Pancreas (tissue), 10 donors: Measurements from ENCODE around the gene SEPTIN10. TPM values are rescaled to one million over a fixed set of nuclear protein-coding genes. Genes with fewer than 3 reads are reported as not detected.

Source experiments
- ATAC-seq, 4 donors: fragments of 200-7000 bp; cut with Tn5 transposase; one replicate each; pipeline versions ENCODE4 v1.8.0 to v1.9.1; 2020; ENCODE audit warnings: mild to moderate bottlenecking in 4 of 4, moderate library complexity in 4 of 4
- DNase-seq, 6 donors: peaks; one replicate each; pipeline ENCODE4 v3.0.0-alpha.2; 2020
- FAIRE-seq: peaks from 2 replicates; lab custom pipeline; 2012; peaks lifted over from hg19 to GRCh38; lab: Jason Lieb, UNC
- H3K27ac ChIP-seq, 4 donors: fragments of 200-600 bp; sonication (generic); 1 replicate in 3 of 4; 2 replicates in 1 of 4; pipeline versions ENCODE4 v1.5.0 to v1.8.0; 2020
- H3K27me3 ChIP-seq, 4 donors: fragments of 200-600 bp; one replicate each; pipeline ENCODE4 v1.8.0; 2021
- H3K36me3 ChIP-seq, 3 donors: fragments of 200-600 bp; sonication (generic) in 1 of 3; one replicate each; pipeline versions ENCODE4 v1.5.0 to v1.8.0; 2020 to 2021
- H3K4me1 ChIP-seq, 3 donors: fragments of 200-600 bp; one replicate each; pipeline ENCODE4 v1.8.0; 2021
- H3K4me3 ChIP-seq, 4 donors: fragments of 200-600 bp; sonication (generic) in 2 of 4; one replicate each; pipeline versions ENCODE4 v1.5.0 to v1.8.0; 2020 to 2021
- H3K9me3 ChIP-seq, 4 donors: fragments of 200-600 bp; one replicate each; pipeline ENCODE4 v1.8.0; 2021
- WGBS, 2 donors: extraction: QIAGEN DNeasy Blood & Tissue Kit; methylation state at CpG; one replicate each; pipeline ENCODE4 v1.1.7; 2013; 5-methylcytosine and 5-hydroxymethylcytosine counted together
- intact Hi-C, 3 donors: fragments of 100-400 bp; cut with DNase I; formaldehyde crosslinking; loops; one replicate each; pipeline versions ENCODE4 v1.11.1 to v1.14.2; 2022
- polyA plus RNA-seq, 2 donors: library from polyadenylated mRNA; stranded (reverse); fragments of 200-250 nt; gene quantifications; one replicate each; pipeline ENCODE4 v1.2.3, GENCODE V29; 2013
- total RNA-seq, 6 donors: library from RNA; stranded (reverse); fragmentation: NEBNext Ultra II Directional in 4 of 6; extraction: Animal tissue kit (Norgen Biotek cat#: 25700) in 4 of 6; gene quantifications; one replicate each; pipeline versions ENCODE4 v1.2.1 to v1.2.4, GENCODE V29; 2021 to 2023
- TF ChIP-seq, protein P1 (sequence below), 4 donors: fragments of 200-600 bp; sonication (generic) in 3 of 4; IDR thresholded peaks; one replicate each; pipeline versions ENCODE4 v1.5.0 to v1.8.0; 2021; ENCODE audit warnings: antibody characterized with exemption in 4 of 4
- donor health status: healthy with polysubstance abuse.
- donor health status: DM: no; HTN: no; CAD: no; lungs with moderate emphysema.
- donor health status: DM: no; HTN: no; CAD: no.
- donor health status: control.
- donor health status: control.
- donor health status: Bipolar disorder and iron deficiency.
- donor health status: DM: yes; HTN: yes; CAD: no.
- donor health status: DM: no; HTN: no; CAD: no.
- donor health status: DM: no; HTN: no; CAD: no.
- donor health status: DM: yes; HTN: yes; CAD: no.

The SEPTIN10 gene
- total and polyA plus RNA-seq, 8 donors: 7.9 to 27.1 (median 16.2) TPM

DNA sequence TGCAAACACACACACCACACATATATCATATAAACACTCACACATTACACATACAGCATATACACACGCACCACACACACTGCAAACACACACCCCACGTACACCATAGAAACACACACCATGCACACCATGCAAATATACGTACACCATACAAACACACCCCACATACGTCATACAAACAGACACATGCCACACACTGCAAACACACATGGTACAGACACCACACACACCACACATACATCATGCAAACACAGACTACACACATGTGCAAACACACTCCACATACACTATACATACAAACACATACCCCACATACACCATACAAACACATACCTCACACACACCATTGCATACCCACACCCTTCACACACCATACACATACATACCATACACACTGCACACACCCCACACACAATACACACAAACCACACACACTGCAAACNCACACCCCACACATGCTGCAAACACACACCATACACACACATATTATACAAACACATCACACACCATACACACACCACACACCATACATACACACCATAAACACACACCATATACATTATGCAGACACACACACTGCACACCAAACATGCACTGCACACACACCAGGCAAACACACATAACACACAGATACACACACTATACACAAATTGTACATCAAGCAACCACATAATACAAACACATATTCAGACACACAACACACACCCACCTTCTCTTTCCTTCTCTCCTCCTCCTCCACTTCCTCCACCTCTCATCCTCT lies 120.4 kb downstream of the SEPTIN10 start:
- Histone ChIP-seq H3K27ac (no peak overlapping the region), H3K36me3 (no peaks in the 10 kb centered on the region), H3K4me1 (no peaks in the 10 kb centered on the region), H3K27me3 (no peaks in the 10 kb centered on the region), H3K9me3 (no peaks in the 10 kb centered on the region), H3K4me3 (no peak overlapping the region)
- TF ChIP-seq, protein P1, sequence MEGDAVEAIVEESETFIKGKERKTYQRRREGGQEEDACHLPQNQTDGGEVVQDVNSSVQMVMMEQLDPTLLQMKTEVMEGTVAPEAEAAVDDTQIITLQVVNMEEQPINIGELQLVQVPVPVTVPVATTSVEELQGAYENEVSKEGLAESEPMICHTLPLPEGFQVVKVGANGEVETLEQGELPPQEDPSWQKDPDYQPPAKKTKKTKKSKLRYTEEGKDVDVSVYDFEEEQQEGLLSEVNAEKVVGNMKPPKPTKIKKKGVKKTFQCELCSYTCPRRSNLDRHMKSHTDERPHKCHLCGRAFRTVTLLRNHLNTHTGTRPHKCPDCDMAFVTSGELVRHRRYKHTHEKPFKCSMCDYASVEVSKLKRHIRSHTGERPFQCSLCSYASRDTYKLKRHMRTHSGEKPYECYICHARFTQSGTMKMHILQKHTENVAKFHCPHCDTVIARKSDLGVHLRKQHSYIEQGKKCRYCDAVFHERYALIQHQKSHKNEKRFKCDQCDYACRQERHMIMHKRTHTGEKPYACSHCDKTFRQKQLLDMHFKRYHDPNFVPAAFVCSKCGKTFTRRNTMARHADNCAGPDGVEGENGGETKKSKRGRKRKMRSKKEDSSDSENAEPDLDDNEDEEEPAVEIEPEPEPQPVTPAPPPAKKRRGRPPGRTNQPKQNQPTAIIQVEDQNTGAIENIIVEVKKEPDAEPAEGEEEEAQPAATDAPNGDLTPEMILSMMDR (IDR thresholded peaks at IDR 0.05): no peak
- DNase-seq: no peak
- intact Hi-C loops: no loop called here
- ATAC-seq: no peak
- 65 to 89% methylated on average over 4 of the region's 4 CpGs for WGBS, 2 donors
- FAIRE-seq: no peak

Other genes with a start within 250 kb of the SEPTIN10 start
- gene SOWAHC, start 398 bp upstream of the SEPTIN10 start, total RNA-seq: 1 to 10 TPM; 2.6 to 5.3 (median 3.2) TPM
- gene SOWAHC, start 398 bp upstream of the SEPTIN10 start, polyA plus RNA-seq: 1 to 10 TPM; 1.2 to 3.2 TPM
- gene RGPD5, start 180.3 kb upstream of the SEPTIN10 start, total RNA-seq: 10 to 100 TPM; 15.2 to 59.4 (median 33.0) TPM
- gene RGPD5, start 180.3 kb upstream of the SEPTIN10 start, polyA plus RNA-seq: 10 to 100 TPM; 18.7 TPM